ENCODE measurements around the gene ZNF749. TPM values are rescaled to one million over a fixed set of nuclear protein-coding genes. Genes with fewer than 3 reads are reported as not detected.

Gene ZNF749
- 15.2 TPM for polyA plus RNA-seq (ENCODE audit: insufficient read length)
- long read RNA-seq, donor 1, transcript ZNF749-203 (2 exons, 677 nt) = major isoform, 6 of 9 reads
- long read RNA-seq, donor 1, partial matches to known transcripts = 0 of 9 reads
- long read RNA-seq, donor 1, other reads (novel, unspliced or antisense) = 0 of 9 reads
- long read RNA-seq, donor 2, partial matches to known transcripts = 0 of 8 reads
- long read RNA-seq, donor 2, other reads (novel, unspliced or antisense) = 5 of 8 reads
- long read RNA-seq, donor 3, partial matches to known transcripts = 0 of 3 reads
- long read RNA-seq, donor 3, other reads (novel, unspliced or antisense) = 0 of 3 reads
- long read RNA-seq, donor 4, partial matches to known transcripts = 0 of 3 reads
- long read RNA-seq, donor 4, other reads (novel, unspliced or antisense) = 0 of 3 reads
- long read RNA-seq, donor 5, transcript ZNF749-203 (2 exons, 677 nt) = major isoform, 7 of 18 reads
- long read RNA-seq, donor 5, partial matches to known transcripts = 0 of 18 reads
- long read RNA-seq, donor 5, other reads (novel, unspliced or antisense) = 9 of 18 reads
- long read RNA-seq, donor 6, partial matches to known transcripts = 0 of 2 reads
- long read RNA-seq, donor 6, other reads (novel, unspliced or antisense) = 0 of 2 reads
- long read RNA-seq, donor 7, transcript ZNF749-203 (2 exons, 677 nt) = major isoform, 6 of 10 reads
- long read RNA-seq, donor 7, partial matches to known transcripts = 0 of 10 reads
- long read RNA-seq, donor 7, other reads (novel, unspliced or antisense) = 0 of 10 reads
- long read RNA-seq, donor 8, partial matches to known transcripts = 0 of 8 reads
- long read RNA-seq, donor 8, other reads (novel, unspliced or antisense) = 6 of 8 reads

- peak; percentile 99 for DNase-seq
Measured at GRCh38 chr19:57435062-57435978, at the start of gene ZNF749. Gene ZNF749 (plus strand): TSS chr19:57435325. CDS start chr19:57435579, 254 bp downstream.

DNA sequence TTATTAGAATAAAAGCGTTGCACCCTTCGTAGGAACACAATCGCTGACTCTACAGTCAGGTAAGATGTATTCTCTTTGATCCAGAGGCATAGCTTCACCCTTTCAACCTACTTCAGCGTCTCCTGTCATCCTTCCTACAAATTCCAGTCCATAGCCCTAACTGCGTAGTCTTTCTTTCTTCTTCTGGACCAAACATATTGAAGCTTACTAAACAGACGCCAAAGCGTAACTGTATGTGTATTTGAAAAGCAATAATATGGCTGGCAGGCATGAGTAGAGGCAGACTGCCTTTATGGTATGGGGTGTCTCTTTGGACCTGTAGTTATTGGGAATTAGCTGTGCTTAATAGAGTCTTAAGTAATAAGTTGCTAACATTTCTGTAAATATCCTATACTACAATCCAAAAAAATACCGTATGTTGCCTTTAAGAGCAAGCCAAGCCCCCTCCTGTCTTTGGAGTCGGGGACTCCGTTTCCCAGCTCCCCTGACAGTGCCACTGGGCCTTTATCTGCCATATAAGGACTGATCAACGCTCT lies 45.9 kb upstream of the ZNF749 start:
- DNase-seq = no peak

GRCh38 chr19:57389730-57390598 lies 45.2 kb upstream of the ZNF749 start, which contains the start of gene ZNF548:
Gene ZNF548 (plus strand): TSS chr19:57389854. CDS start chr19:57390100, 246 bp downstream.
- DNase-seq = peak; percentile 98

DNA sequence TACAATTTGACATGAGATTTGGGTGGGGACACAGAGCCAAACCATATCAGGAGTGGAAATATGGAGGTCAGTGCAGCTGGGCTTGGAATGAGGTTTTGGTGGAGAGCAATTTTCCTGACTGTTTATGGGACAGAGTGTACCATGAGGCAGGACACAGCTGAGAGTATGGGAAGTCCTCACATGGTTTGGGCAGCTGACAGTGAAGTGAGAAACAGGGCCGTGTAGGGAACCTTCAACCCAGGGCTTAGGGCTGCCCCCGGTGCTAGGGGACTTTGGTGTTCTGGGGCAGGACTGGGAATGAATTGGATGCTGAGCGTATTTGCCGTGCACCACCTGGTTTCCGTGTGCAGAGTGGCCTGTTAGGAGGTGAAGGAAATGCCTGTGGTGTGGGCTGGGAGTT lies 39.4 kb upstream of the ZNF749 start:
- no peak for DNase-seq

- DNase-seq = no peak
Measured at GRCh38 chr19:57398868-57399267, 36.3 kb upstream of the ZNF749 start.

DNA sequence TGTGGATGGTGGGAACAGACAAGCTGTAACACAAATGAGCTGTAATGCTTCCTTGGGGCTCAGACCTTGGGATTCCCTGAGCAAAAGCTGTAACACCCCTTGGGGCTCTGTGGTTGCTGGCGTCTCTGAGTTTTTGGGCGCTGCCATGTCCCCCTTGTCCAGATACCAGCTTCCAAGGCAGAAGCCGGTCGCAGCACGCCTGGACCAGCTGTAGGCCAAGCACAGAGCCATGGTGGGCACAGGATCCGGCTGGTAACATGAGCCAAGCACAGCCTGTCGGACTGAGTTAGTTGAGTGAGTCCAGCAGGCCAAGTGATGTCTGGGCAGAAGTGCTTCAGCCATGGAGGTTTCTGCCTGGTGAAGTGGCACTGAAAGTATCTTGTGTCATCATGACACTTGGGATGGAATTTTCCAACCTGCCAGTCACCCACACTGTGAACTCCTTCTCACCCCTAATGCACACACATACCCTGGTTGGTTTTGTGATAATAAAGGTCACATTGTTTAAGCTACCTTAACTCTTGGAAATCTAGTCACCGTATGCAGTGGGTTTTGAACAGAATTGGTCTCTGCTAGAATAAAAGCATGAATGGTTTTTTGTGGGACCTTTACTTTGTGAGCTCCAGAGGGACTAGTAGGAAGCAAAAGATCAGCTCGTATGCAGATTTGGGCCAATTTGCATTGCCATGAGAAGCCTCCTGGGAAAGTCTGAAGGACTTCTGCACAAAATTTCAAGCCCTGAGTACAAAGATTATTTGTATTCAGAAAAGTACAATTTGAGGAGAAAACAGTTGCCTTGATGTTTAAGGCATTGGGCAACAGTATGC lies 31.2 kb upstream of the ZNF749 start:
- DNase-seq = no peak

GRCh38 chr19:57406516-57407123 lies 28.5 kb upstream of the ZNF749 start:
- DNase-seq = peak; percentile 54

GRCh38 chr19:57410877-57411671 lies 24.1 kb upstream of the ZNF749 start, which contains the start of gene ZNF17:
Gene ZNF17 (plus strand): TSS chr19:57411161. CDS start chr19:57413616, 2,455 bp downstream.
- DNase-seq = peak; percentile 92

DNA sequence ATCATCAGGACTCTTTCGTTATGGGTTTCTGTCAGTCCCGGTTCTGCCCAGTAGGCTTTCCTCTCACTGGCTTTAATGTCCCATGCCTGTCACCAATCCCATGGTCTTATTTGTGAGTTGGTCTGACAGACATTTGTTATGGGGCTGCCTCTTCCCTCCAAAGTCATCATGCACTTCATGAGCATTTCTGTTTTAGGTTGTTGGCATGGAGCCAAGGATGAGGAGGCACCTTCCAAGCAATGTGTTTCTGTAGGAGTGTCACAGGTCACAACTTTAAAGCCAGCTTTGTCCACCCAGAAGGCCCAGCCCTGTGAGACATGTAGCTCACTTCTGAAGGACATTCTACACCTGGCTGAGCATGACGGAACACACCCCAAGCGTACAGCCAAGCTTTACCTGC lies 15.7 kb upstream of the ZNF749 start:
- DNase-seq = no peak

DNA sequence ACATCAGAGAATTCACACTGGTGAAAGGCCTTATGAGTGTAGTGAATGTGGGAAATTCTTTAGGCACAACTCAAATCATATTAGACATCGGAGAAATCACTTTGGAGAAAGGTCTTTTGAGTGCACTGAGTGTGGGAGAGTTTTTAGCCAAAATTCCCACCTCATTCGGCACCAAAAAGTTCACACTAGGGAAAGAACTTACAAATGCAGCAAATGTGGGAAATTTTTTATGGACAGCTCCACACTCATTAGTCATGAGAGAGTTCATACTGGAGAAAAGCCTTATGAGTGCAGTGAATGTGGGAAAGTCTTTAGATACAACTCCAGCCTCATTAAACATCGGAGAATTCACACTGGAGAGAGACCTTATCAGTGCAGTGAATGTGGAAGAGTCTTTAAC lies 14.1 kb upstream of the ZNF749 start:
- DNase-seq = no peak

DNA sequence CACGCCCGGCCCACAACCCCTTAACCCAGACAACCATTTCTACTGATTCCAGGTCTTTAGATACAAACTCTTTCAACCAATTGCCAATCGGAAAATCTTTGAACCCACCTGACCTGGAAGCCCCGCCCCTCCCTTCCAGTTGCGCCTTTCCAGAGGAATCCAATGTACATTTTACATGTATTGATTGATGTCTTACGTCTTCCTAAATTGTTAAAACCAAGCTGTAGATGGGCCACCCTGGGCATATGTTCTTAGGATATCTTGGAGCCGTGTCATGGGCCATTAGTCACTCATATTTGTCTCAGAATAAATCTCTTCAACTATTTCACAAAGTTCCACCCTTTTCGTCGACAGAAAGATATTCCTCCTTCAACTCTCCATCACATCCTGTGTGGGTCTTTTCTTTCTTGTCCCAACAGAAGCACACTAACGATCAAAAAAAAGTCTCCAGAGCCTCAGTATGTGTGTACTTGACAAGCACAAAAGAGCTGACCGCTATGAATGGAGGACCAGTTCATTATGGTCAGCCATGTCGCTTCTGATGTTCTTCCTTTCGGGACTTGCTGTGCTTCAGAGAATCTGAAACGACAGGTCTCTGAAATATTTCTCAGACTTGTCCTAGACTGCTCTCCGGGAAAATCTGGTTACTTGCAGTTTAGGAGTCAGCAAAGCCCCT lies 601 bp upstream of the ZNF749 start:
- DNase-seq = peak; percentile 5

- DNase-seq = peak; percentile 4
Measured at GRCh38 chr19:57436417-57436816, 1.3 kb downstream of the ZNF749 start.

DNA sequence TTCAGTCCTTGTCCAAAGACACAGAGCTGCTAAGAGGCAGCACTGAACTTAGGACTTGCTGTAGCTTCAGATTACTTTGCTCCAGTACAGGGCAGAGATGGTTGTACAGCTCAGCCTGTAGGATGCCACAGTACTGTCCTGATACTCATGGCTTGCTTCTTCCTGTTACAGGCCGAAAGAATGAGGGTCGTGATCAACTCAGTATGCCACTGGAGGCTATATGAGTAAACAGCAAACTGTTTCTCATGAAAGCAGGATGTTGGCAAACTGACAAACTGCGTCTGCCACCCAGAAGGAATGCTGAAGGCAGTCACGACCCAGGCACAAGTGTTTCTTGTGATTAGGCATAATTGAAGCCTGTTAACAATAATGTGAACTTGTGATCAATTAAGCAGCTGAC lies 2.8 kb downstream of the ZNF749 start:
- no peak for DNase-seq

GRCh38 chr19:57438925-57439324 lies 3.8 kb downstream of the ZNF749 start:
- no peak for DNase-seq

DNA sequence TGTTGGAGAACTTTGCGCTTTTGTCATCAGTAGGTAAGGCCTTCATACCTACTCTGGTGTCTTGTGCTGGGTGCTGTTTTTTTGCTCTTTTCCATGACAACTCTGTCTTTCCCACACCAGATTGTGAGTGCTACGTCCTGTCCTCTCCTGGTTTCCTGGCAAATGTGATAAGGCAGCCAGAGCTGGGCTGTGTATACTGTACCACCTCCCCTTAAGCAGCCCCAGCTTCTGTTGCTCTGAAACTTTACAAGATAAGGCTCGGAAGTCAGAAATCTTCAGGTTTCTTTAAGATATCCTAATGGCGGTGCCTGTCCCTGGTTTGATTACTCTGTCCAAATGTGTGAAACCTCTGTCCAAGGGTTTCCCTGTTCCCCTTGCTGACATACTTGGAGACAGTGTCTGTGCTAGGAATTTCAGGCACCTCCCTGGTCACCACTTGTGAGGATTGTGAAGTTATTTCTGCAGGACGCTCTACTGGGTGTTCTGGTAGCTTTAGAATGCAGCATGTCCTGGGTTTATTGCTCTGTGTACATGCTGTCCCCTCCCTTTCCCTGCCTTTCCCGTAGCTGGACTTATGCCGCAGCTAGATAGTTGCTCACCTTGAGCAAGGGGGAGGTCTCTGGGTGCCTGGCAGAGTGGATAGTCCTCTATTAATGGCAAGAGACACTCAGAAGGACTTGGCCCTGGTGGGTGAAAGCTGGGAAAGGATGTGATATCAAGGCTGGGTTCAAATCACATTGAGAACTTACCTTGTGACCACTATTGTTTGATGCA lies 7.0 kb downstream of the ZNF749 start:
- no peak for DNase-seq

DNA sequence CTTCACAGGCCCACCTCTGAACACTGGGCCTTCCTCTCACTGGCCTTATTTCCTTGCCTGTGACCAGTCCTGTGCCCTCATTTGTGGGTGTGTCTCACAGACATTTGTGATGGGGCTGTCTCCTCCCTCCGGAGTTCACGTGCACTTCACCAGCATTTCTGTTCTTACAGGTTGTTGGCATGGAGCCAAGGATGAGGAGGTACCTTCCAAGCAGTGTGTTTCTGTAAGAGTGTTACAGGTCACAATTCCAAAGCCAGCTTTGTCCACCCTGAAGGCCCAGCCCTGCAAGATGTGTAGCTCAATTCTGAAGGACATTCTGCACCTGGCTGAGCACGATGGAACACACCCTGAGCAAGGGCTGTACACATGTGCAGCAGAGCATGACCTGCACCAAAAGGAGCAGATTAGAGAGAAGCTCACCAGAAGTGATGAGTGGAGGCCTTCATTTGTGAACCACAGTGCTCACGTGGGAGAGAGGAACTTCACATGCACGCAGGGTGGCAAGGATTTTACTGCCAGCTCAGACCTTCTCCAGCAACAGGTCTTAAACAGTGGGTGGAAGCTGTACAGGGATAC lies 8.1 kb downstream of the ZNF749 start:
- DNase-seq = no peak

Data from left kidney (tissue), 8 donors.